Measurements from ENCODE around the gene SCAMP1. TPM values are rescaled to one million over a fixed set of nuclear protein-coding genes. Genes with fewer than 3 reads are reported as not detected.

The SCAMP1 gene, protein sequence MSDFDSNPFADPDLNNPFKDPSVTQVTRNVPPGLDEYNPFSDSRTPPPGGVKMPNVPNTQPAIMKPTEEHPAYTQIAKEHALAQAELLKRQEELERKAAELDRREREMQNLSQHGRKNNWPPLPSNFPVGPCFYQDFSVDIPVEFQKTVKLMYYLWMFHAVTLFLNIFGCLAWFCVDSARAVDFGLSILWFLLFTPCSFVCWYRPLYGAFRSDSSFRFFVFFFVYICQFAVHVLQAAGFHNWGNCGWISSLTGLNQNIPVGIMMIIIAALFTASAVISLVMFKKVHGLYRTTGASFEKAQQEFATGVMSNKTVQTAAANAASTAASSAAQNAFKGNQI
- total RNA-seq = 31.6 TPM
- long read RNA-seq, full-length matches to known transcripts = 71 of 87 reads
- long read RNA-seq, partial matches to known transcripts = 0 of 87 reads
- long read RNA-seq, other reads (novel, unspliced or antisense) = 16 of 87 reads

DNA sequence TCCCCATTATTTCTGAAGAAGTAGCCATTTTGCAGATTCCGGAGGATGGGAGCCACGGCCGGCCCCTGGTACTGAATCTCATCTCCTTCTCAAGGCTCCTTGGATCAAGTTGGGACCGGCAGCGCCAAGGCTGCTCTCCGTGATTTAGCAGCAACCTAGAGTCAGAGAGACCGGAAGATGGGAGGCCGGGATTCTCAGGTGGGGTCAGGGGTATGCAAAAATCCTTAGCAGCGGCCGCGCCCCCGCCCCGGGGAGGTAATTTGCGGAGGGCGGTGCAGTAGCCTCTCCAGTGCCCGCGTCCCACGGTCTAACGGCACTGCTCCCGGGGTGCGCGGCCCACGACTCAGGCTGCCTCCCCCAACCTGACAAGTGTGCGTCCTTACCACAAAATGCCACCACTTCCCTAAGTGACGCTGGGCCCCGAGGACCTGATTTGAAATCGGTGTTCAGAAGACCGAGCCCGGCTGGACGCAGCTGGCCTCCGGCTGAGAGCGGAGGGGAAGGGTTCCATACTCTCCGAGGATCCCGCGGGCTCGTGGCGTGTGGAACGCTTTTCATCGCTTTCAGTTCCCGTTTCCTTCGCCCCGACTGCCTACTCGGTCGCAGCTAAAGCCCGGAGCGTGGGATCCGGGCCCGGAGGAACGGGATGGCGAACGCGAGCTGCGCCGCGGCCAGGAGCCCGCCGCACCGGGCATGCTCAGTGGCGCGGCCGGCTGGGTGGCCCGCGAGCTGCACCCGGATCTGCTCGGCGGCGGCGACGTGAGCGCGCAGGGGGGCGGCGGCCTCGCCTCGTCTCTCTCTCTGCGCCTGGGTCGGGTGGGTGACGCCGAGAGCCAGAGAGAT lies at the start of gene SCAMP1:
SCAMP1 (plus strand) TSS at position 787 of the 843 bp plus-strand sequence; CDS start at position 842, 55 bp downstream.
- ATAC-seq = peak; percentile 99

DNA sequence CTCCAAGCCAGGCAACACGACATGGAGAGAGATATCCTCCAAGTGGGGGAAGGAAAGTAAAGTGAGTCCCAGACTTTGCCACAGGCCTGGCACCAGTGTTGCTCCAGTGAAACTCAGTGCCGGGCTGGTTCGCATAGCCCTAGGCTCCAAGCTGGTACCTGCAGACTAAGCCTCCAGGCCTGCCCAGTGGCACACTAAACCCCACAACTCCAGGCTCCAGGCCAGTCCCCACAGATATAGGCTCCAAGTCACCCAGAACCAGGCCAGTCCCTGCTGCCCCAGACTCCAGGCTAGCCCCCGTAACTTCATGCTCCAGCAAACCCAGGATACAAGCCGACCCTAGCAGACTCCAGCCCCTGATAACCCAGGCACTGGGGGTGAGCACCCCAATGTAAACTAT lies 42.9 kb upstream of the SCAMP1 start:
- ATAC-seq (no peak), DNase-seq (no peak)
- intact Hi-C loops (cut with micrococcal nuclease) = no loop called here

More for the DNA sequence above, at the start of gene SCAMP1:
- intact Hi-C loops (cut with micrococcal nuclease) = loop anchor here (5.0 kb wide), 1 partner anchor 63 kb away; no protein-coding TSS in a partner anchor
- DNase-seq = peak; percentile 96

DNA sequence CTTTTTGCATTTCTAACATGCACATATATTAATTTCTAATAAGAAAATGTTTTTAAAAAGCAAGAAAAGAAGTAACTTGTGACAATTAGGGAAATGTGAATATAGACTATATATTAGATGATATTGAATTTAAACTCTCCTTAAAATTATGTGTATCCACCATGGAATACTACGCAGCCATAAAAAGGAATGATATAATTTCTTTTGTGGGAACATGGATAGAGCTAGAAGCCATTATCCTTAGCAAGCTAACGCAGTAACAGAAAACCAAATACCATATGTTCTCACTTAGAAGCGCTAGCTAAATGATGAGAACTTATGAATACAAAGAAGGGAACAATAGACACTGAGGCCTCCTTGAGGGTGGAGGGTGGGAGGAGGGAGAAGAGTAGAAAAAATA lies 42.1 kb upstream of the SCAMP1 start:
- no peak for DNase-seq
- intact Hi-C loops (cut with micrococcal nuclease) = no loop called here
- no peak for ATAC-seq

DNA sequence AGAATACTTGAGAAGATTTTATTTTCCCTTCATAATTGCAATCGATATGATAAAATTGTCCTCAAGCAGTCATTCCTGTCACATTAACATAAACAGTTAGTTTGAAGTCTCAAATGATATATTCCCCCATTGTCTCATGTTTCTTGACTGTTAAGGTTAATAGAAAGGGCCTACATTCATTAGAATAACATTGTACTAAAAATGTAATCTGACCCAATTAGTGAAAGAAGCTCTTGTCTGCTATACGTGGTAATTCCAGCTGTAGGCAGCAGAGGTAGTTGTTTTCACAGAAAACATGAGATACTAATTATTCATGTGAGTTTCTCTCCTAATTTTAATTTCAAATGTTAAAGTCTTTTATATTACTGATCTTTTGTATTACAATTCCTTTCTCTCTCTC lies 40.0 kb upstream of the SCAMP1 start:
- DNase-seq = no peak
- ATAC-seq = no peak
- intact Hi-C loops (cut with micrococcal nuclease) = no loop called here

DNA sequence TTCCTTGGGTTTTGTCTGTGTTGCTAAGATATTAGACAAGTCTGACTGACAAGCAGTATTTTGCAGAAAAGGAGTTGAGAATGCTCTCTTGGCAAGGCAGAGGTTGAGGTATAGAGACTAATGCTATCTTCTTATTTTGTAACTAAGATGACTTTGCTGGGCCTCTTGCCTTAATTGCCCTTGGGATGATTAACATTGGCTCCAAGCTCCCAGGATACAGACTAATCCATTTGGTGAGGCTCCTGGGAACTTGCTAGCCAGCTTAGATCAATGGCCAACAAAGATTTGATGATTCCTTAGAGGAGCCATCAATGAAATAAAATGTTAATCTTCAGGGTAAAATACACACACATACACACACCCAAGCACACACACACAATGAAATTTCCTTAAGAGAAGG lies 37.2 kb upstream of the SCAMP1 start:
- intact Hi-C loops (cut with micrococcal nuclease) = no loop called here
- ATAC-seq = no peak

DNA sequence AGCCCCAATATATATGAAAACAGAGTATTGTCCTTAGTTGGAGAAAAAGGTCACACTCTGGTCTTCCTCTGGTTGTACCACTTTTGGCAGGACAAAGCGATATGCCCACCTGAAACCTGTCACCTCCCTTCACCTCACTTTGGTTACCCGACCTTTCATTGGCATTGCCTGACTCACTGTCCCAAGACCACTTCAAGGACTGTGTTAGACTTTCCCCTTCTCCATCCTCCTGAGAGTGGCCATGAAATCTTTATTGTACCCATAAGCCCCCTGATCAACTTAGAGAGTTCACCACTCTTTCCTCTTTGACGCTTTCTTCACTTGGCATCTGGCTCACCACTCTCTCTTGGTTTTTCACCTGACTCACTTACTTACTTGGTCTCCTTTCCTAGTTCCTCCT lies 33.5 kb upstream of the SCAMP1 start:
- intact Hi-C loops (cut with micrococcal nuclease) = no loop called here
- ATAC-seq (no peak), DNase-seq (no peak)

More for the DNA sequence above, 37.2 kb upstream of the SCAMP1 start:
- DNase-seq = no peak

DNA sequence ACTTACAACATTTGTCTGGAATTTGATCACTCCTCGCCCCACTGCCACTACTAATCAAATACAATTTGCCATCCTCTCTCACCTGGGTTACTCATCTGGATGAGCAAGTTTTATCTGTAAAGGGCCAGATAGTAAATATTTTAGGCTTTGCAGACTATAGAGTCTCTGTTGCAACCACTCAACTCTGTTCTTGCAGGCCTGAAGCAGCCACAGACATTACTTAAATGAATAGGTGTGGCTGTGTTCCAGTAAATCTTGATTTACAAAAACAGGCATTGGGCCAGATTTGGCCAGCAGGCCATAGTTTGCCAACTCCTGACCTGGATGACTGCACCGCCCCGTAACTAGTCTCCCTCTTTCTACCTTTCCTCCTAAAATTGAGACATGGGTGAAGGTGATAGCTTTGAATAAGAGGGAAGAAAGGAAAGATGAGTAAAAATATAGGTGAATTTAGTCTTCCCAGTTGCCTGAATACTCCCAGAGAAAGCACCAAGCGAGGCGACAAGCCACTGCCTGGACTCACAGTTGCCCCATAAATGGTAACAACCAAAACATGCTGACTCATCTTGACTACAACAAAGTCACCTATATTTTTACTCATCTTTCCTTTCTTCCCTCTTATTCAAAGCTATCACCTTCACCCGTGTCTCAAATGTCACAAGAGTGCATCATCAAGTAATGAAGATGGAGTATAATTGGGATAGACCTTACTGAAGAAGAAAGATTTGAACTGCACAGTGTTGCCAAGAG lies 32.5 kb upstream of the SCAMP1 start:
- no peak for ATAC-seq
- intact Hi-C loops (cut with micrococcal nuclease) = no loop called here
- DNase-seq = no peak

DNA sequence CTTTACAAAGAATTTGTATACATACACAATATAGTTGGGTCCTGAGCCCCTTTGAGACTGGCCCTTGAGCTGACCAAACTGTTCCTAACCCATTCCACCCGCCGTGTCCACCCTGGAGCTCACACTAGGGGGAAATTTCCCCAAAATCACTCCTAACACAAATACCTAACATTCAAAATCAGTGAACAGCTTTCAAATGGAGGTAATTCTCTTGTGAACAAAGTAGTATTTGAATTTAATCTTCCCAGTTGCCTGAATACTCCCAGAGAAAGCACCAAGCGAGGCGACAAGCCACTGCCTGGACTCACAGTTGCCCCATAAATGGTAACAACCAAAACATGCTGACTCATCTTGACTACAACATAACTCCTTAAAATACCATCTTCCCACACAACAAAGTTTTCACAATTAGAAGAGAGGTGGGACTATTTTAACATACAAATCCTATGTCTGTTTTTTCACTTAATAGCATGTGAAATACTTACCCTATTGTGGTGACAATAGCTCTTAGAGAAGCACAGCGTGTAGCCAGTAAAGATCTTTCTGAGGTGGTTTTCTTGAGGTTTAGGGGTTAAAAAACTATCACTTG lies 31.7 kb upstream of the SCAMP1 start:
- ATAC-seq = no peak
- intact Hi-C loops (cut with micrococcal nuclease) = no loop called here
- DNase-seq = no peak

DNA sequence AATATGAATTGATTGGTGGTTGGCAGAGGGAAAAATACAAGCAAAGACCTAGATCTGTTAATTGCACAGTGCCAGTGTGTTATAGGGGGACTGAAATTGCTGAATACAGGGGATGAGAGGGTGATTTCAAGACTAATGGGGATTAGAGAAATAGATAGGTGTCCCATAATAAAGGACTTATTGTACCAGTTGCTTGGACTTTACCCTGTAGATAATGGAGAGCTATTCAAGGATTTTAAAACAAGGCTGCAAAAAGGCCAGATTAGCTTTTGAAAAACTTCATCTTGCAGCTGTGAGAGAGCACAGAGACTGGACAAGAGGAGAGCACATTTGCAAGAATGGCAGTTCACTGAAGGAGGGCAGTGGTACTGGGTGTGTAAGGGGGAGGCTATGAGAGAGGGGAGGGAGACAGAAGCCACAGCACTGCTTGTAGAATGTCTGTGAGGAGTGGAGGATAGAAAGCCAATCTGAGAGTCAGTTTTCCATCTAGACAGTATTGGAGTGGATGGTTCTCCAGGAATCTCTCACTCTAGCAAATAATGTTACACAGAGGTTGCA lies 28.8 kb upstream of the SCAMP1 start:
- DNase-seq (no peak), ATAC-seq (no peak)
- intact Hi-C loops (cut with micrococcal nuclease) = no loop called here

DNA sequence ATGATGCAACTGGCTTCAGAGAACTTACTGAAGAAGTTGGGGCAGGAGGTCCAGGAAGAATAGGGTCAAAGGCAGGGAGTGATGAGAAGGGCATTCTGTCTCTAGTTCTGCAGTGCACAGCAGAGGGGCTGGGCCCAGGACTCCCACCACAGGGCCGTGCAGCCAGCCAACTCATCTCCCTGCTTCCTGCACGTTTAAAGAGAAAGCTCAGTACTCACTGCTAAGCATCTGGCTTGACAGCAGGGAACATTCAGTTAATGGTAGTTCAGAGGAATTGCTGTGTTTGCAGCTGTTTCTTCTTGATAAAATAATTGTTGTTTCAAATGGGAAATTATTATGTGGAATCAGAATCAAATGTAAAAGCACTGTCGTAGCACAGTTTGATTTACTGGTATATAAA lies 25.6 kb upstream of the SCAMP1 start:
- DNase-seq (no peak), ATAC-seq (no peak)
- intact Hi-C loops (cut with micrococcal nuclease) = no loop called here

DNA sequence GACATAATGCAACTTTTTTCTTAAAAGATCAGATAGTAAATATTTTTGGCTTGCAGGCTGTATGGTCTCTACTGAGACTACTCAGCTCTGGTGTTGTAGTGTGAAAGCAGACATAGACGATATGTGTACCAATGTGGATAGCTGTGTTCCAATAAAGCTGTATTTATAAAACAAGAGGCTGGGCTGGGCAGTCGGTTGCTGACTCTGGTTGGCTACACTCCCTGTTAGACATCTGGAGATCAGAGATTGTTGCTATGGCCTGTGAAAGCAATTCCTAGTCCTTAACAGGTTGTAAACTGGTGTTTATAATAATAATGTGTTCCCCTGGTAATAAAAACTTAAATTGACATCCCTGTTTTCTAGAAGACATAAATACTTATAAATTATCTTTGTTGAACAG lies 24.4 kb upstream of the SCAMP1 start:
- ATAC-seq = no peak
- no peak for DNase-seq
- intact Hi-C loops (cut with micrococcal nuclease) = no loop called here

DNA sequence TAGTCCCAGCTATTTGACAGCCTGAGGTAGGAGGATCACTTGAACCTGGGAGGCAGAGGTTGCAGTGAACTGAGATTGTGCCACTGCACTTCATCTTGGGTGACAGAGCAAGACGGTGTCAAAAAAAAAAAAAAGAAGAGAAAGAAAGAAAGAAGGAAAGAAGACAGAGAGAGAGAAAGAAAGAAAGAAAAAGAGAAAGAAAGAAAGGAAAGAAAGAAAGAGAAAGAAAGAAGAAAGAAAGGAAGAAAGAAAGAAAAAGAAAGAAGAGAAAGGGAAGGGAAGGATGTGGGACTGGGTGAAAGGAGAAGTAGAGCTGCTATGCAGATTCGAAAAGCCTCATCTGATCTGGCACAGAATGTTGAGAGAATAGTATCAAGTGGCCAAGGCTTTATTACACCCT lies 23.7 kb upstream of the SCAMP1 start:
- intact Hi-C loops (cut with micrococcal nuclease) = no loop called here
- ATAC-seq (no peak), DNase-seq (no peak)

DNA sequence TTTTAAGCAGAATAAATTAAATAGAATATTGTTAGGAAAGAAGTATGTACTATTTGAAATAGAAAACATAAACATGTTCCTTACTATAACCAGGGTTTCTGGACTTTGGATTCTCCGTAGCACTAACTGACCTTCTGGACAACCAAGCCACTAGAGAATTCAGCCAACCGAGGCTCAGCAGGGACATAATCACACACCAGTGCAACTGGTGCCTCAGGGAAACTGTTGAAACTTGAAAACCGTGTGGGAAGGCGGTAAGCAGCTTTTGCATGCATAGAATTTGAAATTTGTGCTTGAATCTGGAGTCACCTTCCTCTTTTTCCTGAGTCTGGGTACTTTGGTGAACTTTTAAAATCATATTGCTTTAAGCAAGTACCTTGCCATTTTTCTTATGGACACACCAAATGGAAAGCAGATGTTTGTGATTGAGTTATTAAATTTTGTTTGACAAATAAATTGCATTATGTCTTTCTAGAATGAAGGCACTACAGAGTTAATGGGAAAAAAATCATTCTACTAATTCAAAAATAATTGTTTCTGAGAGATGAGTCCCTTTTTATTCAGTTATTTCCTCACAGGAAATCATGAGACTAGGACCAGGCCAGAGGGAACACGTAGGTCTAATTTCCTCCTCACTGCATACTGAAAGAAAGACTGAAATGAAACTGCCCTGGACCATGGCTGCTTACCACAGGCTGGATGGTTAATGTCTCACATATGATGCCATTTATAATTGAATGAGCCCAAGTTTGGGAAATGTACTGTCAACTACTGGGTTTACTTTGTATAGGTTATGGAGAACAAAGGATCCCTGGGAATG lies 20.6 kb upstream of the SCAMP1 start:
- no peak for ATAC-seq
- DNase-seq = no peak
- intact Hi-C loops (cut with micrococcal nuclease) = no loop called here

DNA sequence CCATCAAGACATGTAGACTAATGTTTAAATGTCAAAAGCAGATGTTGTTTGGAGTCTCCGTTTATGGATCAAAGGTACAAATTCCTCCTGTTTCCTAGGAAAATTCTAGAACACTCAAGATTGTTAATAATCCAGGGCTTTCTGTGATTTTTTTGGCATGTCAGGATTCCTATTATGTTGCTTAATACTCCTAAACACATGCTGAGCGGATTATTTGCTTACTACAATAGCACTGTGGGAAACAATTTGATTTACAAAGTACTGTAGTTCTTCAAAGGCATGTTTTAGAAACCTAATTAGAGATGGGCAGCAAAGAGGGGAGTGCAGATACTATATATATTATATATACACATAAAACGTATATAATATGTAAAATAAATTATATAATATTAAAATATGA lies 19.0 kb upstream of the SCAMP1 start:
- DNase-seq (no peak), ATAC-seq (no peak)
- intact Hi-C loops (cut with micrococcal nuclease) = no loop called here

DNA sequence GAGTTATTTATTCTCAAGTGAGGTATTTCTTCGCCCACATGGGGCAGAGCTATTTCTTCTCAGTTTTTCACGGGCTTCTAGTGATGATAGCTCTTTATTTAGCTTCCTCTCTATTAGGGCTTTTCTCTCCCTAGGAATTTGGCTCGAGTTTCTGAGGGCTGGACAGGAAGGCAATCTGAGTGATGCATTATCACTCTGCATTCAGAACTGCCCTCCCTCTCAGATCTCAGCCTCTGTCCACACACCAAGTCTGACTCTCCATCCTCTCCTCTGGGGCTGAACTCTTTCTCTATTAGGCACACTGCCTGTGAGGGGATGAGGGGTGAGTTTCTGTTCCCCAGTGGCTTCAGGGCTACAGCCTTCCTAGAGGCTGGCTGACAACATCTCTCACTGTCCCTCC lies 14.9 kb upstream of the SCAMP1 start:
- ATAC-seq (peak; percentile 89), DNase-seq (no peak)
- intact Hi-C loops (cut with micrococcal nuclease) = no loop called here

DNA sequence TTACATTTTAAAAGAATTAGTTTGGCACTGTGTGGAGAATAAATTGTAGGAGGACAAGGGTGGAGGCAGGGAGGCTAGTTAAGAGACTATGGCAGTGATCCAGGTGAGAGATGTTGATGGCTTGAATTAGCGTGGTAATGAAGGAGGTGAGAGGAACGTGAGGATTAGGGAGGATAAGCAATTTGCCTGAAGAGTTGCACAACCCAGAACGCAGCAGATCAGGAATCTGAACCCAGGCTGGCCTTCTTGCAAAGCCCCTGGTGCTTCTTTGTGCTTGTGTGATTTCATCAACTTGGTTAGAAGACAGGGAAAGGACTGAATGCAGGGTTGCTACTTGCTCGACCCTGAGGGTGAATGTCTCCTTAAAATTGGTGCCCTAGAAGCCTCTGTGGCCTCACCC lies 6.9 kb upstream of the SCAMP1 start:
- intact Hi-C loops (cut with micrococcal nuclease) = no loop called here
- ATAC-seq = no peak
- no peak for DNase-seq

DNA sequence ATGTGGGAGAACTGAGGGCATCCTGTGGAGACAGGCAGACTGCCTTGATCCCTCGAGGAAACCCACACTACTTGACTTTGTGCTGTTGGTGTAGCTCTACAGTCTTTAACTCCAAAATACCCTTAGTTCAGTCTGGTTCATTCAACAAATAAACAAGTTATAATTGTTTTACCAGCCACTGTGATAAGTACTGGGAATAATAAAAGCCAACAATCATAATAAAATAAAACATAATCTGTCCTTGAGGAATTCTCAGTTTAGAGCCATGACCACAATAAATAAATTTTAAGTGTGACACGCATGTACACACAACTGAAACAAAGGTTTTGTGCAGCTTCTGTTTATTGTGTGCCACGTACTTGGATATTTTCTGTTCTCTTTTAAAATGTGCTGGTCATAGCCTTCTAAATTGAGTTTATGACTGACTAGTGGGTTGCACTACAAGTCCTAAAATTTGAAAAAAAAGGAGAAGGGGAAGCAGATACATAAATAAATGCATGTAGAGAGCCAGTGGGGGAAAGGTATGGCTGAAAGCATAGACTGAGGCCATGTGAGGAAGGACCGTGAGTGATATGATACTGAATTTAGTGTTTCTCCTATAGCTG lies 6.2 kb upstream of the SCAMP1 start:
- DNase-seq = no peak
- no peak for ATAC-seq
- intact Hi-C loops (cut with micrococcal nuclease) = no loop called here

DNA sequence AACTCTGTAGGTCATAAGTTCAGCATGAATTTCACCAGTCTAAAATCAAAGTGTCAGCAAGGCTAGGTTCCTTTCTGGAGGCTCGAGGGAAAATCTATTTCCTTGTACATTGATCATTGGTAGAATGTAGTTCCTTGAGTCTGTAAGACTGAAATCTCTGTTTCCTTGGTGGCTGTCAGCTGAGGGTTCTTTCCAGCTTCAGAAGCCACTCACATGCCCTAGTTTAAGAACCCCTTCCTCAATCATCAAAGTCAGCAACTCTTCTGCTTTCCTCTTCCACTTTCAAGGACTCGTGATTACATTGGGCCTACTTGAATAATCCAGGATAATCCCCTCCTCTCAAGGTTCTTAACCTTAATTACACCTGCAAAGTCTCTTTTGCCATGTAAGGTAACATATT lies 4.9 kb upstream of the SCAMP1 start:
- ATAC-seq (no peak), DNase-seq (no peak)
- intact Hi-C loops (cut with micrococcal nuclease) = loop anchor here (5.0 kb wide), 1 partner anchor 58 kb away; no protein-coding TSS in a partner anchor

Data from left ventricle myocardium superior (tissue), 1 donor.